HG03060 (cell line): ENCODE results near the gene CHRNA5.
"Not testable (repeated sequence)": the region's sequence is repeated elsewhere in the genome, so short reads cannot be mapped to it uniquely, and the experiment has no call there.

Experiments used
- ATAC-seq: cut with Tn5 transposase; IDR thresholded peaks from one replicate; pipeline ENCODE4 v1.9.1; 2021; ENCODE audit warnings: low read depth, moderate number of reproducible peaks; ENCODE audit not compliant: unreplicated experiment

Gene CHRNA5

DNA sequence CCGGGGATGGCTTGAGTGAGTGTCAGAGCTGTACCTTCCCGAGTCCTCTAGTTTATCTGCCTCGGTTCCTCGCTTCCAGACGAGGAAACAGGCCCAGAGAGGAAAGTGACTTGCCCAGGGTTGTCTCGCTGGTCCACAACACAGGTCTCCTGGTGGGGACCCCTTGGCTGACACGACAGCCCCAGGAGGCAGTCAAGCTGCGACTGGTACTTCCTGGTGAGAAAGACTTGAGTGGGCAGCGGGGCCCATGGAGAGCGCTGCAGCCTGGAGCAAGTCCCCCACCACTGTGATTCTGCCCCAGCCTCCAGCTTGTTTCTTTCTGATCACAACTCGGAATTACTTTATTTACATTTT lies 600 bp upstream of the CHRNA5 start:
- no peak for ATAC-seq

DNA sequence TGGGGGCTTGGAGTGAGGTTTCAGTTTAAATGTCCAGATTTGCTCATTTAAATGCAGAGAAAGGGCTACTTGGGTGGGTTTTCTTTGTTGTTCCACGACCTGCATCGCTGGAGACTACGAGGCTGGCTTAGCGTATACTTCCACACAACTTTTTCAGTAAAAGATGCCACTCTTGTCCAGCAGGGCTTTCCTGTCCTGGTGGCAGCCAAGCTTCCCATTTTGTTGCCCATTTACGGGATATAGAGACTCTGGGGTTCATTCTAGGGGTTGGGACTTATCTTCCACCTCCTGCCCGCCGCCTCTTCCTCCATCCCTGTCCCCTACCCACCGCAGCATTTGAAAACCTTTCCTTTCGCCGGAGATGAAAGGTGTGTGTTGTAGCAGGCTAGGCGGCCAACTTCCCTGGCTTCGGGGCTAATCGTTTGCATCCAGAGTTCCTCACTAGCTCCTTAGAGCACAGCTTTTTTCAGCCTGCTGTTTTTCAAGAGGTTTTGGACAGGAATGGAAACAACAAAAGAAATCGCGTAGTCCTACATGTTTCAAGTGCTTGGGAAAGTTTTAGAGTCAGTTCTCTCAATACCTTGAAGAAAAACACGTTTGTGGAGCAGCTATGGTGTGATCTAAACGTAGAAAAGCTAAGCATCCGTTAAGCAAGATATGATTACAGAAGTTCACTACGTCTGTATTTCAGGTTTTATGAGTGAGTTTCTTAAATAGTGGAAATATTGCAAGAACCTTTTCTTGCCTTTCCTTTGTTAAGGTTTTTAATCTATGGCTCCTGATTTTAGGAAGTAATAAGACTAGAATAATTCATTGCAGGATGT lies 843 bp downstream of the CHRNA5 start:
- no peak for ATAC-seq

DNA sequence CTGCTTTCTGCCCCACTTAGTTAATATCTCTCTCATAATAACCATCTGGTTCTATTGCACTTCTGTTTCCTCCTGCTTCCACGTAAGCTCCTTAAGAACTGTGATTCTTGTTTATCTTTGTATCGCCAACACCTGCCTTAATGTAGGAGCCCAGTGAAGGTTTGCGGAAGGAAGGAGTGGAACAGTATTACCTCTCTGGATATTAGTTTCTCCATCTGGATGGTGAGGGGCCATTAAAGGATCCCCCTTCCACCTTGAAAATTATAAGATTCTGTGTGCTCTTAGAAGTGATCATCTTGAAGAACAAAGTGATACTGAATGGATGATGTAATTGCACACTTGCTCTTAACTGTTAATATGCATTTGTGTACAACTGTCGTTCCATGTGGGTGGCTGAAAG lies 2.2 kb downstream of the CHRNA5 start:
- no peak for ATAC-seq

DNA sequence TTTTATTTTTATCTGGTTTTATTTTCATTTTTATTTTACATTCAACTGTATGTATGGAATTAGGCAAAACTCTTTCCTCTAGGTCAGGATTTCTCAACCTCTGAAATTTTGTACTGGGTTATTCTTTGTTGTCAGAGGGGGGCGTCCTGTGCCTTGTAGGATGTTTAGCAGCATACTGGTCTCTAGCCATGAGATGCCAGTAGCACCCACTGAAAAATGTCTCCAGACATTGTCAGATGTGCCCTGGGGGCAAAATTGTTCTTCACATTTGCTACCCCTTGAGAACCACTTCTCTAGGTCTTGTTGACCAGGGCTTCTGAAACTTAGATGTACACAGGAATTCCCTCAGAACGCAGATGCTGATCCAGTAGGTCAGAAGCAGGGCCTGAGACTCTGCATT lies 5.4 kb downstream of the CHRNA5 start:
- ATAC-seq = no peak

DNA sequence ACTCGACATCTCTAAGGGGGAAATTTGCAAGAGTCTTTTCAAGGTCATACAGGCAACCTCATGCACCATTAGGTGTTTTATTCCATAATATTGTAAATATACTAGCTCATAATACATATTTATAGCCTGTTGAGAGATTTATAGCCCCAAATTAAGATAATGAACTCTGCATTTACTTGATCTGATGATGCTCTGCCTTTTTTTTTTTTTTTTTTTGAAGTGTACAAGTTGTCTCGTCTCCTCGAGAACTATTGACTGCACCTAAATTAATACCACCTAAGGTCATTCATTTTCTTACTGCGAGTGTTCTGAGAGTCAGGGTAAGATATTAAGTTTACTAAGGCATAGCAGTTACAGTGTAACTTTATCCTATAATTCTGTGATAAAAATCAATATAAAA lies 6.1 kb downstream of the CHRNA5 start:
- ATAC-seq = no peak

DNA sequence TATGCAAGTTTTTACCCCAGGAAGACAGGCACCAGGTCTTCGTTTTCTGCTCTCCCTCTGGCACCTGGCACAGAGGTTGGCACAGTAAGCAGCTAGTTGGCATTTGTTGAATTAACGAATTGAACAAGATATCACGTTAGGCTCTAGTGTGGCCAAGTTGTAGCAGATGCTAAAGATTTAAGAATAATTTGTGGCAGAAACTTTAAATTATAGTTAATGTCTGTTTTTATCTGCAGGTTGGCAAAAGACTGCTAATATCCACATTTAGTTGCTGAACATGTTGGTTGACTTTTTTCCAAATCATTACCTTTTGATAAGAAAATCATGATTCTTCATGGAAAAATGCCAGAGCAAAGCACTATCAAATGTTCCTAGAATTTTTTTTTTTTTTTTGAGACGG lies 8.1 kb downstream of the CHRNA5 start:
- no peak for ATAC-seq

DNA sequence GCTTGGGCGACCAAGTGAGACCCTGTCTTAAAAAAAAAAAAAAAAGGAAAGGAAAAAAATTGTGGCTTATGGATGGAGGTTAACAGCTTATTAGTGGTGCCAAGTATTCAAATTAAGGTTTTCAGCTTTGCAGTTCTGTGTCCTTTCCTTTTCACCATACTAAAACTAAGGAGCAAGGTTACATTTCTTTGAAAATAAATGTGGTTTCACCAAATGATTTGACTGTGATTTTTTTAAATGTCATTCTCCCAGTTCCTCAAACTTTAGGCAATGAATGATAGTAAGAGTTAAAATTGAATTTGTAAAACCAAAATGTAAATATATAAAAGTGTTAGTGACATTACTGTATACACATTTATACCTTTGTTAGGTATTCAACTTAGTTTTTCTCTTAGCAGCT lies 9.6 kb downstream of the CHRNA5 start:
- no peak for ATAC-seq

DNA sequence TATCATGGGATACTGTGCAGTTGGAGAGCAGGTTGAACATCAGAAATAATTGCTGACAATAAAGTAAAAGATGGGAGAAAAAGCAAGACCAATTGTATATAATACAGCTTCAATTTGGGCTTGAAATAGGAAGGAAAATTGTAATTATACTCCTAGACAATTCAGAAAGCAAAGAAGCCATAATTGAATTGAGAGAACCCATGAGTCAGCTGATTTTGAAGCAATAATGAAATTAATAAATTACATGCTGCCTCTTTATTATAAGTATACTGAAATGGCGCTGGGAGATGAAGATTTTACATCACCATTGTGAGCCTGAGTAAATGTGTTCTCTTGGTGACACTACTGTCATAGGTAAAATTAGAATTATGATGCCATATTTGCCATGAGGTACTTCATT lies 32.3 kb downstream of the CHRNA5 start:
- ATAC-seq = no peak

DNA sequence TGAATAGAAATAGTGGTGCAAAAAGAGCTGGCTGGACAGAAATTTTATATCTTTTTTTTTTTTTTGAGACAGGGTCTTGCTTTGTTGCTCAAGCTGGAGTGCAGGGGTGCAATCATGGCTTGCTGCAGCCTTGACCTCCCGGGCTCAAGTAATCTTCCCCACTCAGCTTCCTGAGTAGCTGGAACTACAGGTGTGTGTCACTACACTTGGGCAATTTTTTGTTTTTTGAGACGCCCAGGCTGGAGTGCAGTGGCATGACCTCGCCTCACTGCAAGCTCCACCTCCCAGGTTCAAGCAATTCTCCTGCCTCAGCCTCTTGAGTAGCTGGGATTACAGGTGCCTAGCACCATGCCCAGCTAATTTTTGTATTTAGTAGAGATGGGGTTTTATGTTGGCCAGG lies 33.0 kb downstream of the CHRNA5 start:
- ATAC-seq = no peak

DNA sequence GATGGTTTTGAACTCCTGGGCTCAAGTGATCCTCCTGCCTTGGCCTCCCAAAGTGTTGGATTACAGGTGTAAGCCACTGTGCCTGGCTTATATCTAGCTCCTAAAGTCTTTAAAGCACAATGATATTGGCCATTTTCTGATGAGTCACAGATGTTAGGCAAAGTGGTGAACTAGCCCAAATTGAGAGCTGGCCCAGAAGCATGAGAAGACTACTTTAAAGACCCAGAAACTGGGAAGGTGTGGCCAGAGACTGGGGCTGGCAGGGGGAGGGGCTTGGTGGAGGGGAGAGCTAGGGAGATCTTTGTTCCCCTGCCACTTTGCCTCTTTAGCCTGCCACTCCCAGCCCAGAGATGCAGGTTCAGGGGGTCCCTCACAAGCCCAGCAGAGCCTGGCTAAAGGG lies 33.9 kb downstream of the CHRNA5 start:
- ATAC-seq = no peak

DNA sequence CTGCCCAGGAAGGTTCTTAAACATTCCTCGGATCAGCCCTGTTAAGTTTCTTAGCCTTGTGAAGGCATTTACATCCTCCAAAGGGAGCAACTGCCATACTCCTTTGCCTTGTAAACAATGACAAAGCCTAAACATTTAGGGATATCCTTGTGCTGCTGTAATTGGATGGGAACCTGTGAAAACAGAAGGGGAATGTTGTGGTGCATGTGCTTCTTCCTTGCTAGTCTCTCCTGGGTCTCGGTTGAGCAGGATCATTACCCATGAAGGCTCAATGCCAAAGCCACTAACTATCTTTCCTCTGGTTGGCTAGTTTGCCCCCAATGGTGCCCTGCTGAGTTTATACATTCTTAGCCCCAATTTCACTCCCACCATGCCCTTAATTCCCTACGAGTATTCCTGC lies 38.1 kb downstream of the CHRNA5 start:
- no peak for ATAC-seq

DNA sequence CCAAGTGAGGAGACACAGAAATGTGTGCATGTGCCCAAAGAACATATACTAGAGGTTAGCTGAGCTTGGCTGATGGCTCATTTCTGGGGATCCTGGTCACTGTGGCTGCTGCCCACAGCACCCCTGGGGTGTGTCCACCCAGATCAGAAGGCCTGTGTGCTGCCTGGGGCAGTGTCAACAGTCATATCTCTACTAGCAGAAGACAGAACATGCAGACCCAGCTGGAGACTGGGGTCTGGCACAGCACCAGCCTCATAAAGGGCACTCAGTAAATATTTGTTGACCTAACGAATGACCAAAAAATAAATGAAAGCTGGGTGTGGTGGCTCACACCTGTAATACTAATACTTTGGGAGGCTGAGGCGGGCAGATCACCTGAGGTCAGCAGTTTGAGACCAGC lies 39.1 kb downstream of the CHRNA5 start:
- ATAC-seq = no peak

DNA sequence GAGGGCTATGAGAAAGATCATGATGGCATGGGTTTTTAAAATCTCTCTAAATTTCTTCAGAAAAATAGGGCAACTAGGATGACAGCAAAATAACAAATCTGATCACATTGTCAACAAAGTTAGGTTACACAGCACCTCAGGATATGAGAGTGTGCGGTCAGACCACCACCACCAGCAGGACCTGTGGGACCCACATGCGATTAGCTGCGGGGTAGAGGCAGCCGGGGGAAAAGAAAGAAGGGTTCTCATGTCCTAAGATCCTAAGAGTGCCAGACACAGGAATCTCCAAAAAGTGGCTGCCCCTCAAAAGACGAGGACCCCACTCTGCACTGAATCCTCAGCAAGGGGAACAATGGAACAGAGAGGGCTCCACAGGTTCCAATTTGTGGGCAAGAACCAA lies 39.9 kb downstream of the CHRNA5 start:
- ATAC-seq = no peak

DNA sequence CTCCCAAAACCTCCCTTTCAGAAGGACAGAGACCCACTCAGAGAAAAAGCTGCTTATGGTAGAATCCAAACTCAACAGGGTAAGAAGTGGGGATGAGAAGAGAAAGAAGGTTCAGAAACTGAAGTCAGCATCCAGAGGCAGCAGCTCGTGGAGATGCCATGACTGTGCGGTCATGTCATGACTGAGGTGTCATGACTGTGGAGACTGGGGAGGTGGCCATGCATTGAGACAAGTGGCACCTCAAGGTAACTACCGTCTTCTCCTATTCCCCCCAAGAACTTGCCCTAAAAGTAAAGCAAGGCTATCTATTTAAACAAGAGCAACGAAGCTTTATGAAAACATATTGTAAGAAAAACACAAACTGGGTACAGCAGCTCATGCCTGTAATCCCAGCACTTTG lies 40.4 kb downstream of the CHRNA5 start:
- no peak for ATAC-seq

DNA sequence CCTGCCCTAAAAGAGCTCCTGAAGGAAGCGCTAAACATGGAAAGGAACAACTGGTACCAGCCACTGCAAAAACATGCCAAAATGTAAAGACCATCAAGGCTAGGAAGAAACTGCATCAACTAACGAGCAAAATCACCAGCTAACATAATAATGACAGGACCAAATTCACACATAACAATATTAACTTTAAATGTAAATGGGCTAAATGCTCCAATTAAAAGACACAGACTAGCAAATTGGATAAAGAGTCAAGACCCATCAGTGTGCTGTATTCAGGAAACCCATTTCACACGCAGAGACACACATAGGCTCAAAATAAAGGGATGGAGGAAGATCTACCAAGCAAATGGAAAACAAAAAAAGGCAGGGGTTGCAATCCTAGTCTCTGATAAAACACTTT lies 44.2 kb downstream of the CHRNA5 start:
- not testable (repeated sequence) for ATAC-seq

DNA sequence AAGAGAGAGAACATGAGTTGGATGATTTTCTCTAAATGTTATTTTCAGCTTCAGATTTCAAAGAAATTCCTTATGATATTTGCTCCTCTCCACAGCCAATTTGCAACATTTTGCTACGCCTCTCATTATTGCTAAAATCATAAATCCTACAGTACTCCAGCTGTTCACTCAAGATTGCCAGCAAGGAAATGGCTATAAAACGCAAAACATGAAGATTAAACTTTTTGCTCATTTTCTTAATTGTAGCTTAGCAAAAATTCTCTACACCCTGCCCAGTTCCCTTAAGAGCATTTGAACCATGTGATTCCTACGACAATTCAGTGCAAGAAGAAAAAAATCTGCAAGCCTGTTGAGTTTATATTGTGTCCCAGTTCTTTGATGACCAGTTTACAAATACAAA lies 48.7 kb downstream of the CHRNA5 start:
- no peak for ATAC-seq

DNA sequence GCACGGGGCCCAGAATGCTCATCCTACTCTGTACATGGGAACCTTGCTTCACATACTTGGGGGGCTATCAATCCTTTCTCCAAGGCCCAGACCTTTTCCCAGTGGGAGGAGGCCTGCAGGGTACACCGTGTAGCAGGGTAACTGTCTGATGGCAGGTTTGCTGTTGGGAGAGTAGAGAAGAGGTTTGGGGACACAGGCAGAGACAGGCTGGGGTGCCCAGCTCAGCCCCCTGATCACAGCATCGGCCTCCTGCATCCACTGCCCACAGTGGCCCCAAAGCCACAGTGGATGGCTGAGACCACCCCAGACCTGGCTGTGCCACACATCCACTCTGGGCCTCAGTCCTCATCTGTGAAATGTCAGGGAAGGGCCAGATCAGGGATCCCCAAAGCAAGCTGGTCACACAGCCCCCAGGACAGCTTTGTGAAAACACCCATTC lies 49.9 kb downstream of the CHRNA5 start:
- ATAC-seq = no peak

DNA sequence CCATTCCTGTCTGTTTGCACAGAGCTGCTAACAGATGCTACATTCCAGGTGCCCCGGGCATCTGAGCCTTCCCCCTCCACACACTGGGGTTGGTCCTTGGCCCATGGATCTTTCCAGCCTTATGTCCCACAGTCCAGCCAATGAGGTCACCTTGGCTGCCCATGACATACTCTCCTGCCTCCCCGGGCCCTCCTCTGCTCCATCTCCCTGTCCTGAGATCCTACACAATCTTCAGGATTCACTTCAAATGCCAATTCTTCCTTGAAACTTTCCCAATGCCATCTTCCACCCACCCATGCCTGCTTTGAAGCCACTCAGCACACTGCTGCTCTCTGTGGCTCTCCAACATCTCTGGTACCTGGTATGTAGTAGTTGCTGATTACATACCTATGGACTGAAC lies 51.2 kb downstream of the CHRNA5 start:
- ATAC-seq = no peak

DNA sequence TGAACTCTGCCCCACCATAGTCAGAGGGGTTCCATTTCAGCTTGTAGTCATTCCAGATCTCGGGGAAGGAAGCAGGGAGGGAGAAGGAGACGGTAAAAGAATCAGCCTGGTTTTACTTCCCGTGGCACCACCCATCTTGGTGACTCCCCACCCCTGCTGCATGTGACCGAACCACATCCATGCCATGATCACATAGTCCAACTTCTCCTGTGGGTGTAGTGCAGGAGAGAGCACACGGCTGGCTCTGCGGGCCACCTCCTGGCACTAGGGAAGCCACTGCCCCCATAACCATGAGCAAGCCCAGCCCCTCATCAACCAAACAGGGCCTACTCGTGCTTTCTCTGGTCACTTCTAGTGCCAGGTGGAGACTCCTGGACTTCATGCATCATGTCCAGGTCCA lies 51.8 kb downstream of the CHRNA5 start:
- ATAC-seq = no peak

DNA sequence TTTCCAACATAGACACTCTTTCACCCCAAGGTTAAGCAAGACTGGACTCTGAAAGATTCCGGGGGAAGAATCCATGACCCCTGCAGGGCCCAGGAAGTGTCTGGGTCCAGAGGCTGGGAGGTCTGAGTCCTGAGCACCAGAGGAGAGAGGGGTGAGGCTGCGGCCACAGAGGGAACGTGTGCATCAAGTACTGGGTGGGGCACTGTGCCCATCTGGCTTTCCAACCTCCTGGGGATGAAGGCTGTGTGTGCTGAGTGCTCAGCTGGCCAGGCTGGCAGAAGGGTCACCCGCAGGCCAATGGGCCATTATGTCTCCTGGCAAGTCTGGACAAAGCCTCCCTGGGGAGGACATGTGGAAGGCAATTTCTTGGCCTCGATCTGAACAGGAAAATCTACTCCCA lies 52.2 kb downstream of the CHRNA5 start:
- ATAC-seq = no peak

DNA sequence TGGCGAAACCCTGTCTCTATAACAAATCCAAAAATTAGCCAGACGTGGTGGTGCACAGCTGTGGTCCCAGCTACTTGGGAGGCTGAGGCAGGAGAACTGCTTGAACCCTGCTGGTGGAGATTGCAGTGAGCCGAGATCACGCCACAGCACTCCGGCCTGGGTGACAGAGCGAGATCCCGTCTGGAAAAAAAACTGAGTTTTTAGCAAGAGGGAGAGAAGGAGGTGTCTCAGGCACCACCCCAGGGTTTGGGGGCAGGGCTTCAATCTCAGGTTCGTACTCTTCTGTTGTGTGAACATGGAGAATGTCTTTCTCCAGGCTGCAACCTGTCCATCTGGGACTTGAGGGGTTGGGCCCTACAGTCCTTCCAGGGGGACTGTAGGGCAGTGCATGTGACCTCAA lies 52.7 kb downstream of the CHRNA5 start:
- ATAC-seq = no peak

DNA sequence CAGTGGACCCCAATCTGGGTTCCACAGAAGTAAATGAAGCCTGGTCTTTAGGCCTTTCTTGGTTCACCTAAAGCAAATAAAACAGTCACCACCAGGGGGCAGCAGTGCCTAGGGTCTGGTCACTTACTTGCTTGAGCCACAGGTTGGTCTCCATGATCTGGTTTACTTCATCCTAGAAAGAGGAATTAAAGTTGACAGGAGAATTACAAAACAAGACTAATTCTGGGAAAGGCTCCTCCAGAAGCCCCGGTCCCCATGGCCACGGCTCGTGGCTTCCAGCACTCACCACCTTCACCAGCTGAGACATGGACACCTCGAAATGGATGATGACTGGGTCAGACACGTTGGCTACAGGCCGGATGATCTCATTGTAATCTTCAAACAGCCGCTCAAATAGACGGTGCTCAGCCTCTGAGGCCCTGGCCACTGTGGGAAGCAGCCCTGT lies 53.2 kb downstream of the CHRNA5 start:
- no peak for ATAC-seq
